ENCODE measurements around the gene SLF1.

DNA sequence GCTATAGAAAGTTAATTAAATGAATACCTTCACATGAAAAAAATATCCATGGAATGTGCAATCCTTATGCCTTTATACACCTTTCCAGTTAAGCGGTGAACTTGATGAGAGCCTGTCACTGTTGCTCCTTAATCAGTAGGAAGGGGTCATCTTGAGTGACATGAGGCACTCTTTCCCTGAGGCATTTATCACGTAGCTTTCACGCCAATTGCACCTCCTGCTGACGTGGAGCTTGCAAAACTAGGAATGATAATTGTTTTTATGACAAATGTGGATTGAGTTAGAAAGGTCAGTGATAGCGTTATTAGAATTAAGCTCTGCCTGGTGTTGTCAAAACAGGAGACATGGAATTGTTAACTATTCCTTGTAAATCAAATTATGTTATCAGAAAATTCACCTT lies 79.7 kb downstream of the SLF1 start:
- TF ChIP-seq, protein P1, sequence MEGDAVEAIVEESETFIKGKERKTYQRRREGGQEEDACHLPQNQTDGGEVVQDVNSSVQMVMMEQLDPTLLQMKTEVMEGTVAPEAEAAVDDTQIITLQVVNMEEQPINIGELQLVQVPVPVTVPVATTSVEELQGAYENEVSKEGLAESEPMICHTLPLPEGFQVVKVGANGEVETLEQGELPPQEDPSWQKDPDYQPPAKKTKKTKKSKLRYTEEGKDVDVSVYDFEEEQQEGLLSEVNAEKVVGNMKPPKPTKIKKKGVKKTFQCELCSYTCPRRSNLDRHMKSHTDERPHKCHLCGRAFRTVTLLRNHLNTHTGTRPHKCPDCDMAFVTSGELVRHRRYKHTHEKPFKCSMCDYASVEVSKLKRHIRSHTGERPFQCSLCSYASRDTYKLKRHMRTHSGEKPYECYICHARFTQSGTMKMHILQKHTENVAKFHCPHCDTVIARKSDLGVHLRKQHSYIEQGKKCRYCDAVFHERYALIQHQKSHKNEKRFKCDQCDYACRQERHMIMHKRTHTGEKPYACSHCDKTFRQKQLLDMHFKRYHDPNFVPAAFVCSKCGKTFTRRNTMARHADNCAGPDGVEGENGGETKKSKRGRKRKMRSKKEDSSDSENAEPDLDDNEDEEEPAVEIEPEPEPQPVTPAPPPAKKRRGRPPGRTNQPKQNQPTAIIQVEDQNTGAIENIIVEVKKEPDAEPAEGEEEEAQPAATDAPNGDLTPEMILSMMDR (conservative IDR thresholded peaks at IDR 0.05; ENCODE audit: low read depth in 2 of 2), result peak in 1 of 2 experiments; percentile 33; a peak in 2 of 4 replicates
- no peak for TF ChIP-seq POLR2AphosphoS5 (IDR thresholded peaks at IDR 0.05; ENCODE audit: low read depth)
- TF ChIP-seq, protein P2, sequence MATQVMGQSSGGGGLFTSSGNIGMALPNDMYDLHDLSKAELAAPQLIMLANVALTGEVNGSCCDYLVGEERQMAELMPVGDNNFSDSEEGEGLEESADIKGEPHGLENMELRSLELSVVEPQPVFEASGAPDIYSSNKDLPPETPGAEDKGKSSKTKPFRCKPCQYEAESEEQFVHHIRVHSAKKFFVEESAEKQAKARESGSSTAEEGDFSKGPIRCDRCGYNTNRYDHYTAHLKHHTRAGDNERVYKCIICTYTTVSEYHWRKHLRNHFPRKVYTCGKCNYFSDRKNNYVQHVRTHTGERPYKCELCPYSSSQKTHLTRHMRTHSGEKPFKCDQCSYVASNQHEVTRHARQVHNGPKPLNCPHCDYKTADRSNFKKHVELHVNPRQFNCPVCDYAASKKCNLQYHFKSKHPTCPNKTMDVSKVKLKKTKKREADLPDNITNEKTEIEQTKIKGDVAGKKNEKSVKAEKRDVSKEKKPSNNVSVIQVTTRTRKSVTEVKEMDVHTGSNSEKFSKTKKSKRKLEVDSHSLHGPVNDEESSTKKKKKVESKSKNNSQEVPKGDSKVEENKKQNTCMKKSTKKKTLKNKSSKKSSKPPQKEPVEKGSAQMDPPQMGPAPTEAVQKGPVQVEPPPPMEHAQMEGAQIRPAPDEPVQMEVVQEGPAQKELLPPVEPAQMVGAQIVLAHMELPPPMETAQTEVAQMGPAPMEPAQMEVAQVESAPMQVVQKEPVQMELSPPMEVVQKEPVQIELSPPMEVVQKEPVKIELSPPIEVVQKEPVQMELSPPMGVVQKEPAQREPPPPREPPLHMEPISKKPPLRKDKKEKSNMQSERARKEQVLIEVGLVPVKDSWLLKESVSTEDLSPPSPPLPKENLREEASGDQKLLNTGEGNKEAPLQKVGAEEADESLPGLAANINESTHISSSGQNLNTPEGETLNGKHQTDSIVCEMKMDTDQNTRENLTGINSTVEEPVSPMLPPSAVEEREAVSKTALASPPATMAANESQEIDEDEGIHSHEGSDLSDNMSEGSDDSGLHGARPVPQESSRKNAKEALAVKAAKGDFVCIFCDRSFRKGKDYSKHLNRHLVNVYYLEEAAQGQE (IDR thresholded peaks at IDR 0.05; ENCODE audit: unreplicated experiment), result no peak
- TF ChIP-seq, protein P3, sequence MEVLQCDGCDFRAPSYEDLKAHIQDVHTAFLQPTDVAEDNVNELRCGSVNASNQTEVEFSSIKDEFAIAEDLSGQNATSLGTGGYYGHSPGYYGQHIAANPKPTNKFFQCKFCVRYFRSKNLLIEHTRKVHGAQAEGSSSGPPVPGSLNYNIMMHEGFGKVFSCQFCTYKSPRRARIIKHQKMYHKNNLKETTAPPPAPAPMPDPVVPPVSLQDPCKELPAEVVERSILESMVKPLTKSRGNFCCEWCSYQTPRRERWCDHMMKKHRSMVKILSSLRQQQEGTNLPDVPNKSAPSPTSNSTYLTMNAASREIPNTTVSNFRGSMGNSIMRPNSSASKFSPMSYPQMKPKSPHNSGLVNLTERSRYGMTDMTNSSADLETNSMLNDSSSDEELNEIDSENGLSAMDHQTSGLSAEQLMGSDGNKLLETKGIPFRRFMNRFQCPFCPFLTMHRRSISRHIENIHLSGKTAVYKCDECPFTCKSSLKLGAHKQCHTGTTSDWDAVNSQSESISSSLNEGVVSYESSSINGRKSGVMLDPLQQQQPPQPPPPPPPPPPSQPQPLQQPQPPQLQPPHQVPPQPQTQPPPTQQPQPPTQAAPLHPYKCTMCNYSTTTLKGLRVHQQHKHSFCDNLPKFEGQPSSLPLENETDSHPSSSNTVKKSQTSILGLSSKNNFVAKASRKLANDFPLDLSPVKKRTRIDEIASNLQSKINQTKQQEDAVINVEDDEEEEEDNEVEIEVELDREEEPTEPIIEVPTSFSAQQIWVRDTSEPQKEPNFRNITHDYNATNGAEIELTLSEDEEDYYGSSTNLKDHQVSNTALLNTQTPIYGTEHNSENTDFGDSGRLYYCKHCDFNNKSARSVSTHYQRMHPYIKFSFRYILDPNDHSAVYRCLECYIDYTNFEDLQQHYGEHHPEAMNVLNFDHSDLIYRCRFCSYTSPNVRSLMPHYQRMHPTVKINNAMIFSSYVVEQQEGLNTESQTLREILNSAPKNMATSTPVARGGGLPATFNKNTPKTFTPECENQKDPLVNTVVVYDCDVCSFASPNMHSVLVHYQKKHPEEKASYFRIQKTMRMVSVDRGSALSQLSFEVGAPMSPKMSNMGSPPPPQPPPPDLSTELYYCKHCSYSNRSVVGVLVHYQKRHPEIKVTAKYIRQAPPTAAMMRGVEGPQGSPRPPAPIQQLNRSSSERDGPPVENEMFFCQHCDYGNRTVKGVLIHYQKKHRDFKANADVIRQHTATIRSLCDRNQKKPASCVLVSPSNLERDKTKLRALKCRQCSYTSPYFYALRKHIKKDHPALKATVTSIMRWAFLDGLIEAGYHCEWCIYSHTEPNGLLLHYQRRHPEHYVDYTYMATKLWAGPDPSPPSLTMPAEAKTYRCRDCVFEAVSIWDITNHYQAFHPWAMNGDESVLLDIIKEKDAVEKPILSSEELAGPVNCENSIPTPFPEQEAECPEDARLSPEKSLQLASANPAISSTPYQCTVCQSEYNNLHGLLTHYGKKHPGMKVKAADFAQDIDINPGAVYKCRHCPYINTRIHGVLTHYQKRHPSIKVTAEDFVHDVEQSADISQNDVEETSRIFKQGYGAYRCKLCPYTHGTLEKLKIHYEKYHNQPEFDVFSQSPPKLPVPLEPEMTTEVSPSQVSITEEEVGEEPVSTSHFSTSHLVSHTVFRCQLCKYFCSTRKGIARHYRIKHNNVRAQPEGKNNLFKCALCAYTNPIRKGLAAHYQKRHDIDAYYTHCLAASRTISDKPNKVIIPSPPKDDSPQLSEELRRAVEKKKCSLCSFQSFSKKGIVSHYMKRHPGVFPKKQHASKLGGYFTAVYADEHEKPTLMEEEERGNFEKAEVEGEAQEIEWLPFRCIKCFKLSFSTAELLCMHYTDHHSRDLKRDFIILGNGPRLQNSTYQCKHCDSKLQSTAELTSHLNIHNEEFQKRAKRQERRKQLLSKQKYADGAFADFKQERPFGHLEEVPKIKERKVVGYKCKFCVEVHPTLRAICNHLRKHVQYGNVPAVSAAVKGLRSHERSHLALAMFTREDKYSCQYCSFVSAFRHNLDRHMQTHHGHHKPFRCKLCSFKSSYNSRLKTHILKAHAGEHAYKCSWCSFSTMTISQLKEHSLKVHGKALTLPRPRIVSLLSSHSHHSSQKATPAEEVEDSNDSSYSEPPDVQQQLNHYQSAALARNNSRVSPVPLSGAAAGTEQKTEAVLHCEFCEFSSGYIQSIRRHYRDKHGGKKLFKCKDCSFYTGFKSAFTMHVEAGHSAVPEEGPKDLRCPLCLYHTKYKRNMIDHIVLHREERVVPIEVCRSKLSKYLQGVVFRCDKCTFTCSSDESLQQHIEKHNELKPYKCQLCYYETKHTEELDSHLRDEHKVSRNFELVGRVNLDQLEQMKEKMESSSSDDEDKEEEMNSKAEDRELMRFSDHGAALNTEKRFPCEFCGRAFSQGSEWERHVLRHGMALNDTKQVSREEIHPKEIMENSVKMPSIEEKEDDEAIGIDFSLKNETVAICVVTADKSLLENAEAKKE (CRISPR knock-in tag; IDR thresholded peaks at IDR 0.05), result no peak
- TF ChIP-seq EZH2 (IDR thresholded peaks at IDR 0.05; ENCODE audit: low read depth, unreplicated experiment), result no peak

Data from GM23338 (cell line).